Mesodermal cell (in vitro differentiated cells): ENCODE results near the gene CD6.

ENCODE experiments used
- H3K27ac ChIP-seq: 2 replicates; pipeline ENCODE4 v1.7.0; 2013; ENCODE audit warnings: mild to moderate bottlenecking, low read depth, low read length, moderate library complexity; ENCODE audit not compliant: severe bottlenecking
- H3K36me3 ChIP-seq: 2 replicates; pipeline ENCODE4 v1.7.1; 2013; ENCODE audit warnings: mild to moderate bottlenecking, low read length, moderate library complexity; ENCODE audit not compliant: control insufficient read depth, insufficient read depth
- H3K4me1 ChIP-seq: one replicate; pipeline ENCODE4 v1.7.1; 2013; ENCODE audit warnings: mild to moderate bottlenecking, low read length; ENCODE audit not compliant: insufficient read depth, control insufficient read depth, poor library complexity, severe bottlenecking
- H3K4me3 ChIP-seq: 2 replicates; pipeline ENCODE4 v1.7.0; 2013; ENCODE audit warnings: low read length, control low read depth, mild to moderate bottlenecking; ENCODE audit not compliant: insufficient read depth, poor library complexity, severe bottlenecking; ENCODE audit errors: extremely low read depth
- H3K9me3 ChIP-seq: 2 replicates; pipeline ENCODE4 v1.7.1; 2013; ENCODE audit warnings: mild to moderate bottlenecking, low read length, moderate library complexity; ENCODE audit not compliant: control insufficient read depth
- WGBS, 2 experiments: methylation state at CpG; one replicate each; pipeline ENCODE4 v1.1.5; 2013; ENCODE audit warnings: missing lambda C conversion rate in 2 of 2; ENCODE audit not compliant: insufficient coverage in 2 of 2; 5-methylcytosine and 5-hydroxymethylcytosine counted together

Gene CD6

DNA sequence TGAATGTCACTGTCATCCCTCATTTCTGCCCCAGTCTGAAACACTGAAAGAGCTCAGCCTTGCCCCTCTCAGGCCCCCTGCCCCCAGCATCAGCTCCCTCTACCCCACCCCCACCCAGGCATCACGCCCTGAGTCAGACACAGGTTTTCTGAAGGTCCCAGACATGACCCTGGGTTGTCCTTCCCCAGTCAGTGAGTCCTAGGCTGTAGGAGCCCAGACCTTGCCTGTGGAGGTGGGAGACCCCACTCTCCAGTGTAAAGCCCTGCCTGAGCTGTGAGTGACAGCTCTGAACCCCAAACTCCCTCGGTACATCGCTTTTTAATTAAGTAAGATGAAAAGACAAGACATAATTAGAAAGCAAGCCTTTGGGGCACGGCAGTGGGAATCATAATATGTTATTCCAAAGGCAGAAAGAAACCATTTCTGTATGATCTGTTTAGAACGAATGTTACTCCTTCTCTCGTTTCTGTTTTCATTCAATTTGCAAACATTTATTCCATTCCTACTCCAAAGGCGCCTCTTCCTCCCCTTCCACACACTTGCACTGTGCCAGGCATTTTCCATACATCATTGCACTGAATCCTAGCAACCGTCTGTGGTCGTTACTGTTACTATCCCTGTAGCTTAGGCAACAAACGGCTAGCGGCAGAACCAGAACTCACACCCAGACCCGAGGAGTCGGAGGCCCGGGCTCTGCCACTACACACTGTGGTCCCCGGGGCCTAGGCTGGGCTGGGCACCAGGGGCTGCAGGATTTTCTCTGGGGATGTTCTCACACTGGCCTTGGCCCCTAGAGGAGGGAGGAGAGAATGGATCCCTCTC is 63.4 kb downstream of the CD6 start:
- Histone ChIP-seq H3K4me3 (no peak overlapping the region), H3K27ac (no peak overlapping the region), H3K36me3 (no peaks in the 10 kb centered on the region), H3K9me3 (no peaks in the 10 kb centered on the region), H3K4me1 (no peaks in the 10 kb centered on the region)
- 90 to 91% methylated on average over 11 to 12 of the region's 15 CpGs for WGBS, 2 experiments

DNA sequence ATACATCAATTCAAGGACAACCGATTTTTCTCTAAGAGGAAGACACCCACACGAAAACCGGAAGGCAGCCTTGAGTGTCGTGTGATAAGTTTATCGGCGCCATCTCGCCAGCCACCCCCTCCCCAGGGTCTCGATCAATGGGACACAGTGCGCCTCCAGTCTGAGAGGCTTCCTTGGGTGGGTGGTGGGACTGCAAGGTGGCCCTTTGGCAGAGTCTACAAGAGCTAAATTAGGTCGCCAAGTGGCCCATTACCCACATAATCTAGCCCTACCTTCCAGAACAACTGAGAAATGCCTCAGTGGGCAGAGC is 64.0 kb downstream of the CD6 start:
- H3K36me3 ChIP-seq, result no peaks in the 10 kb centered on the region
- no peak overlapping the region for H3K4me3 ChIP-seq
- WGBS, 2 experiments, result 96 to 98% methylated on average over 4 to 7 of the region's 10 CpGs
- H3K4me1 ChIP-seq, result no peaks in the 10 kb centered on the region
- no peaks in the 10 kb centered on the region for H3K9me3 ChIP-seq
- no peak overlapping the region for H3K27ac ChIP-seq

DNA sequence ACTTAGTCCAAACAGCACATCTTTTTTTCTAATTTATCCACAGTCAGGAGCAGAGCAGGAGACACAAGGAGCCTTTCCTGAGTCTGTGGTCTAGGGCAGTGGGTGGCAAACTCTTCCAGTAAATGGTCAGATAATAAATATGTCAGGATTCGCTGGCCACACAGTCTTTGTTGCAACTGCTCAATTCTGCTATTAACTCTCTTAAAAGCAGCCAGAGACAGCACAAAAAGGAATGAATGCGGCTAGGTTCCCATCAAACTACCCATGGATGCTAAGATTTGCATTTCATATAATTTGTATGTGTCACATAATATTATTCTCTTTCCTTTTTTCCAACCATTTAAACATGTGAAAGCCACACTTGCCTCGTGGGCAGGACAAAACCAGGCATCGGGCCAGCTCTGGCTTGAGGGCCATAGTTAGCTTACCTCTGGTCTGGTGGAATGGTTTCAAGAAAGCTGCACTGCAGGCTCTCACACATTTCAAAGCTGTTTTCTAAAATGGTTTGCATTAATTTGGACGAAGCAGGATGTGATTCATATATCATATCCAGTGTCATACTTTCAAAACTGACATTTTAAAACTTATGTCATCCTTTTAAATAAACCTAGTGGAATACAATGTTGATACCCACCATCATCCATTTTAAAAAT is 66.1 kb downstream of the CD6 start:
- WGBS, 2 experiments, result 80 to 89% methylated on average over 3 of the region's 5 CpGs
- Histone ChIP-seq H3K4me1 (peaks cover 7% of the 10 kb centered on the region), H3K4me3 (no peak overlapping the region), H3K27ac (no peak overlapping the region), H3K36me3 (no peaks in the 10 kb centered on the region), H3K9me3 (no peaks in the 10 kb centered on the region)

DNA sequence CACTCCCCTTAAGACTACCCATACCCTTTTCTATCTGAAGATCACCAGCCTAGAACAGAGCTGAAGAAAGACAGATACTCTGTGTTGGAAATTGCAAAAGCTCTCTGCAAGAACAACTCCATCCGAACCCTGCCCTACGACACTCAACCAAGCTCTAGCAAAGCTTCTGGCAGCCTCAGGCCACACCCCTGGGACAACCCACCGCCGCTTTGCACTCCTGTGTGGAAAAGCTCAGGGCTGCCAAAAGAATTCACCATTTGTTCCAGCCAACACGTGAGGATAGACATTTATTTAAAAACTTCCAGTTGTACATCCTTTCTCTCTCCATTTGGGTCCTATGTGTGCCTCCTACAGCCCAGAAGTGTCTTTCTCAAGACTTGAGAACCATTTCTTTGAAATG is 68.4 kb downstream of the CD6 start:
- no peak overlapping the region for H3K27ac ChIP-seq
- H3K4me1 ChIP-seq, result peaks cover 7% of the 10 kb centered on the region
- H3K36me3 ChIP-seq, result no peaks in the 10 kb centered on the region
- H3K9me3 ChIP-seq, result no peaks in the 10 kb centered on the region
- no peak overlapping the region for H3K4me3 ChIP-seq
- 80 to 89% methylated on average over 4 to 5 of the region's 5 CpGs for WGBS, 2 experiments

DNA sequence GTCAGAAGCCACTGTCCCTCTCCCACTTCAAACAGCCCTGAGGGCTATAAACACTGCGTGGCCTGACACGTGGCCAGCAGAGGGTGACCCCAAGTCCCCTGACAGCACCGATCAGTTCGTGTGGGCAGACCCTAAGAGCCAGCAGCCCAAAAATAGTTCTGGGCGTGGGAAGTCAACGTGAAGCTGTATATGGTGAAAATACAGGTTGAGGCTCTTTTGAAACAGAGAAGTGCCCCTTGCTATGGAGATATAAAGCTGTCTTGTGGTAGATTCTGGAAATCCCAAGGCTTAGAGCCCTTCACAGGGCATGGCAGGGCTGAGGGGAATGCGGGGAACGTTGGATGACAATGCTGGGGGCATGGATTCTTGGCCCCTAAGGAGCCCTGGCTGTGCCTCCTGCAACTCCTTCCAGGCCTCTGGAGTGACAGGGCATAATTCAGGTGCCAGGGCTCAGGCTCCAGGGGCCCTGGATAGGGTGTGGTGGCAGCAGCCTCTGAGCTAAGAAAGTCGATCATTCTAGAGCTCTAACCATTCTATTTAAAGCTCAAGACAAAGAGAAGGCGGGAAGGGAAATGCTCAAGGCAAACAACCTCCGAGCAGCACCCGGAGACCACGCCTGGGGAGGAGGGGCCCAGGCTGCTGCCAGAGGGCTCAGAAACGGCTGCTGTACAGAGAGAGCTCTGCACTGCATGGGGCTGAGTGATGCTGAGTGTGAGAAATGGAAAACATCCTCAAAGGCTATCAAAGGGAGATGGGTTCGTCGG is 70.5 kb downstream of the CD6 start:
- no peak overlapping the region for H3K4me3 ChIP-seq

DNA sequence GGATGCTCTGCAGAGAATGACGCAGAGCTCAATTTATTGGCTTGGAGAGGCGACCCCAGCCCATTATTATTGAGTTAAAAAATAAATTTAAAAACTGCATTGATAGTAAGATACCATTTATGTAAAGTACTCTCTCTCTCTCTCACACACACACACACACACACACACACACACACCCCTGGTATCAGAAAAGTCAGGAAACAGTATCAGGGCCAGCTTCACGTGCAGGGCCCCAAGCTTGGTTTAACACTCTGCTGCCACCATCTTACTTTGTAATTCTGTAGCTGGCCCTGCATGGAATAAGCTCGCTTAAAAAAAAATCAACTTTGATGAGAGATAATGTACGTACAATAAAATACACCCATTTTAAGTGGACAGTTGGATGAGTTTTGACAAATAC is 71.1 kb downstream of the CD6 start:
- peaks cover 7% of the 10 kb centered on the region for H3K4me1 ChIP-seq
- WGBS, 2 experiments, result 80% methylated on average over 1 of the region's 5 CpGs; no CpG with 5 or more reads in 1 of the 2 experiments
- H3K27ac ChIP-seq, result no peak overlapping the region

More for the DNA sequence above, 70.5 kb downstream of the CD6 start:
- WGBS, 2 experiments, result 57 to 61% methylated on average over 12 to 14 of the region's 16 CpGs
- no peaks in the 10 kb centered on the region for H3K36me3 ChIP-seq
- no peaks in the 10 kb centered on the region for H3K9me3 ChIP-seq
- peaks cover 7% of the 10 kb centered on the region for H3K4me1 ChIP-seq
- peak overlapping the region; percentile 68 for H3K27ac ChIP-seq

DNA sequence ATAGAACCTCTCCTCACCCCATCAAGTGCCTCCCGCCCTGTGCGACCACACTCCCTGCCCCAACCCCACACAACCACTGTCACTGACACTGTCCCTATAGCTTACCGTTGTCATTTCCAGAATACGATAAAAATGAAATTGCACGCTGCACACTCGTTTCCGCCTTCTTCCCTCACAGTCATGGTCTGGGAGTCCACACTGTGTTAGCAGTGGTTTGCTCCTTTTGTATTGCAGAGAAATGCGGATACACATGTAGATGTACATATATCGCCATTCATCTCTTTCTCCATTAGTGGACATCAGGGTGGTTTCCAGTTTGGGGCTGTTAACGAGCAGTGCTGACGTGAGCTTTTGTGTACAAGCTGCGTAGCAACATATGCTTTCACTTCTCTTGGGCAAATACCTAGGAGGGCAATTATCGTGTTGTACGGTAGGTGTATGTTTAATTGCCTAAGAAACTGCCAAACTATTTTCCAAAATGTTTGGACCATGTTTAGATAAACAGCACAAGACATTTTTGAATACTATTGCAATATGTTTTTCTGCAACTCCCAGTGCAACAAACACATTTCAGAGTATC is 71.6 kb downstream of the CD6 start:
- no peaks in the 10 kb centered on the region for H3K36me3 ChIP-seq
- H3K27ac ChIP-seq, result no peak overlapping the region
- no peak overlapping the region for H3K4me3 ChIP-seq
- no peaks in the 10 kb centered on the region for H3K9me3 ChIP-seq
- H3K4me1 ChIP-seq, result peaks cover 7% of the 10 kb centered on the region
- WGBS, 2 experiments, result 93 to 98% methylated on average over 11 to 13 of the region's 14 CpGs

More for the DNA sequence above, 71.1 kb downstream of the CD6 start:
- Histone ChIP-seq H3K36me3 (no peaks in the 10 kb centered on the region), H3K4me3 (no peak overlapping the region), H3K9me3 (no peaks in the 10 kb centered on the region)

DNA sequence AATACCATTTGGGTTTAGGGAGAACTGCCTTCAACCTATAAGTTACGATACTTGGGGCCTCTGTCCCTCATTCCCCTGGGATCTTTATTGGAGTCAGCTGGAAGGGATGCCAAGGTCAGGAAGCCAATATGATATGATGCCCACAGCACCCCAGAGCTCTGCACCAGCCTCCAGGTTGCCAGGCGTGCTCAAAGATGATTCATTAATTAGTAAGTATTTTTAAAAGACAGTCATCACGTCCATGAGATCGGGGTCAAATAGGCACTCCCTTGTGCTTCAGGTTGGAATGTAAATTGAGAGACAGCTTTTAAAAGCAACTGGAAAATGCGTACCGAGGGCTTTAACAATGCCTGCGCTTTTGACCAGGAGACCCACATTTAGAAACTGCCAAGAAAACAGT is 73.8 kb downstream of the CD6 start:
- H3K27ac ChIP-seq, result no peak overlapping the region
- H3K4me1 ChIP-seq, result peaks cover 7% of the 10 kb centered on the region
- H3K9me3 ChIP-seq, result no peaks in the 10 kb centered on the region
- no peak overlapping the region for H3K4me3 ChIP-seq
- WGBS, 2 experiments, result 89 to 94% methylated on average over 3 of the region's 7 CpGs
- H3K36me3 ChIP-seq, result no peaks in the 10 kb centered on the region

DNA sequence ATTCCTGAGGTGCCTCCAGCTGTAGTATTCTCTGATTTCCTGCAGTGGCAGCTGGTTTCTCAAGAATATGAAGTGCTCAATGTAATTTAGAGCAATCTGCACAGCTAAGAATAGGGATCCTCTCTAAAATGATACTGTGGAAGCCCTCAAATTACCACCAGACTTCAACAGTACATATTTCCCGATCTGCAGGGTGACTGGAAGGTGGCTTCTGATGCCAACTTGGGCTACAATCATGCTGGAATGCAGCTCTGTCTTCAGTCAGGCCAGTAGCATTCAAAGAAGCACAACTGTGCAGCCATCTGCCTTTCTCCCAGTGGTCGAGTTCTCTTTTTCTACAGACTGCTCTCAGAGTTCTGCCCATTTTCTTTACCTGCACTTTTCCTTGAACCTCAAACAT is 75.4 kb downstream of the CD6 start:
- H3K4me3 ChIP-seq, result no peak overlapping the region
- H3K4me1 ChIP-seq, result peaks cover 5% of the 10 kb centered on the region
- H3K36me3 ChIP-seq, result no peaks in the 10 kb centered on the region
- WGBS, 2 experiments, result 75 to 86% methylated on average over 2 of the region's 2 CpGs
- H3K27ac ChIP-seq, result no peak overlapping the region
- no peaks in the 10 kb centered on the region for H3K9me3 ChIP-seq

DNA sequence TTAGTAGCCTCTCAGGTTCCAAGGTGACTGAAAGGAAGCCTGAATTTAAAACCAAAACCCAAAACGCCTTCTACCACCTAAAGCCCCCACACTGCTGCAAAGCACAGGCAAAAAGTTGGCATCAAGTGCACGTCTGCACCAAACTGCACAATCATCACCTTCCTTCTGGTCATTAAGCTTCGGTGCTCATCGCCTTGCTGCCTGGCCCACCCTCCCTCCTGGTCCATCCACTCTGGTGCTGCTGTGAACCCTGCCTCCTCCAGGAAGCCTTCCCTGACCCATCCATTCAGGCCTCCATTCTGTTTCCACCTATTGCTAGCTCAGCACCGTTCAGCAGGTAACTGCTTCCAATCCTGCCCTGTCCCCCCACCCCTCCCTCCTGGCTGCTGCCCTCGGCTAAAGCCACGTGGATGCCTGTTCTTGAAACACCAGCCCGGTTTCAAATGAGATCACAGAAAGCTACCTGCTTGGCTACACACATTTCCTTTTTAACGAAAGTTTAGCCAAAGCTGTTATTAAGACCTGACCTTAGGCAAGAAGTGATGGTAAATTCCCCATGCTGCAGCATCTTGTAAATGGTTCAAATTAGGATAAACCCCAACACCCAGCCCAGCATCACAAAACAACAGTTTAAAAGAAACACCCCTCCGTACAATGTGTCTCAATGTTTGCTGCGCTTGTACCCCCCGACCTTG is 77.0 kb downstream of the CD6 start:
- no peaks in the 10 kb centered on the region for H3K4me1 ChIP-seq
- H3K4me3 ChIP-seq, result no peak overlapping the region
- no peaks in the 10 kb centered on the region for H3K36me3 ChIP-seq
- no peak overlapping the region for H3K27ac ChIP-seq
- H3K9me3 ChIP-seq, result no peaks in the 10 kb centered on the region
- 85 to 88% methylated on average over 10 to 12 of the region's 12 CpGs for WGBS, 2 experiments
